SHP77 (cell line): Measurements from ENCODE around the gene PJA1.
A peak's percentile ranks its signal among the peaks of the same experiment; 100 is the strongest.

Experiments
- DNase-seq, 2 experiments: peaks; one replicate each; lab custom pipeline; 2025; lab: John Stamatoyannopoulos, UW

Gene PJA1, protein sequence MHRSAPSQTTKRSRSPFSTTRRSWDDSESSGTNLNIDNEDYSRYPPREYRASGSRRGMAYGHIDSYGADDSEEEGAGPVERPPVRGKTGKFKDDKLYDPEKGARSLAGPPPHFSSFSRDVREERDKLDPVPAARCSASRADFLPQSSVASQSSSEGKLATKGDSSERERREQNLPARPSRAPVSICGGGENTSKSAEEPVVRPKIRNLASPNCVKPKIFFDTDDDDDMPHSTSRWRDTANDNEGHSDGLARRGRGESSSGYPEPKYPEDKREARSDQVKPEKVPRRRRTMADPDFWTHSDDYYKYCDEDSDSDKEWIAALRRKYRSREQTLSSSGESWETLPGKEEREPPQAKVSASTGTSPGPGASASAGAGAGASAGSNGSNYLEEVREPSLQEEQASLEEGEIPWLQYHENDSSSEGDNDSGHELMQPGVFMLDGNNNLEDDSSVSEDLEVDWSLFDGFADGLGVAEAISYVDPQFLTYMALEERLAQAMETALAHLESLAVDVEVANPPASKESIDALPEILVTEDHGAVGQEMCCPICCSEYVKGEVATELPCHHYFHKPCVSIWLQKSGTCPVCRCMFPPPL

DNA sequence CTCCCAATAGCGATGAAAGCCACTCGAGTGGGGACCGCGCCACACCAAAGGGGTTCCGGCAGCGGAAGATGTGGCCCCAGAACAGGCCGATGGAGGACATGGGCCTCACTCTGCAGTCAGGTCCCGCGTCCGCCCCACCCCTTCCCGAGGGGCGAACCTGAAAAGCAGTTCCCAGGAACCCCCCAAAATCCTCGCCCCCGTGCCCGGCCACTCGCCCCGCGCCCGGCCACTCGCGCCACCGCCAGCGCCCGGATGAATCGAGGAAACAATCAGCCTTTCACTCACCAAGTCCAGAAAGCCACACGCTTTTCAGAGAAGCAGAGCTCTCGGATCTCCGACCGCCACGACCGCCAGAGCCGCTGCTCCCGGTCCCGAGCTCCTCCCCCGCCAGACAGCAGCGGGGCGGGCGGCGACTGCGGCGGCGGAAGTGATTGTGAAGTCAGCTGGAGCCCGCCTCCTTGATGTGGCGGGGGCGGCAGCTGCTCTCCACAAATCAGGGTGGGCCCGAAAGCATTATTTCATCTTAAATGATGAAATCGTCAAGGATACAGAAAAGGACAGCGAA, at the start of gene PJA1:
Gene PJA1 (minus strand): TSS at position 367 of the 565 bp plus-strand sequence. CDS start 2,380 bp downstream, outside the sequence.
- peak; percentile 40 to 61 for DNase-seq

GRCh38 chrX:69214463-69214862, 49.2 kb upstream of the PJA1 start:
- no peak for DNase-seq

DNA sequence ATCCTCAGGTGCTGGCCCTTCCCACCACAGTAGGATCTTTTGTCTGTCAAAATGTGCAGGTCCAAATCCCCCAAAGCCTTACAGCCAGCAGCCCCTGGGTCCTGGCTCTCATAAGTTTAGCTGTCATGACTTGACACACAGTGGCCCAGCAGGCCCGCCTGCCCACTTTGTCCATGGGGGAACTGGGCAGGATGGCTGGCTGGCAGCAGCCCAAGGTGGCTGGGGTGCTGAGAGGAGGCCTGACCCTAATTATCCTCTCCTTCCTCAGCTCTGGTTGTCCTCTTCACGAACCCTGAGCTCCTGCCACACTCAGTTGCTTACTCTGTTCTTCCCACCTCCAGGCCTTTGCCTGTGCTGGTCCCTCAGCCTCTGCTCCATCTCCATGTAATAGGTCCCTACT, 46.4 kb upstream of the PJA1 start:
- DNase-seq = no peak

- no peak for DNase-seq
These were observed 45.3 kb upstream of the PJA1 start for GRCh38 chrX:69210581-69210980.

- DNase-seq = no peak
These were observed 42.0 kb upstream of the PJA1 start for GRCh38 chrX:69207216-69207615.

DNA sequence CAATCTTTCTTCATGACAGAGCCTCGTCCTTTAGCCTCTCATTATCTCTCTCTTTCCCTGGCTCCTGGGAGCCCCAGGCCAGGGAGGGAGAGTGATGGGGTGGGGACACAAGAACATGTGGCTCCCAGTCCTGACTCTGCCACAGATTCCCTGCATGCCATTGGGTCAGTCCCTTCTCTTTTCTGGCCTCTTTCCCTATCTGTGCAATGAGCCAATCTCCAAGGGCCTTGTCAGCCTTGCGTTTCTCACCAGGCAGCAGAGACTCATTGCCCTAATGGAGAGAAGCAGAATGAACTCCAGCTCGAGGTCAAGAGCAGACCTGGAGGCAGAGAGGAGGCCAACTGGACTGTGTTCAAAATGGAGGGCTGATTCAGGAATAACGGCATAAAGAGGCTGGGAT, 38.4 kb upstream of the PJA1 start:
- DNase-seq = no peak

- DNase-seq = no peak
These were observed 32.4 kb upstream of the PJA1 start for GRCh38 chrX:69197690-69198089.

DNA sequence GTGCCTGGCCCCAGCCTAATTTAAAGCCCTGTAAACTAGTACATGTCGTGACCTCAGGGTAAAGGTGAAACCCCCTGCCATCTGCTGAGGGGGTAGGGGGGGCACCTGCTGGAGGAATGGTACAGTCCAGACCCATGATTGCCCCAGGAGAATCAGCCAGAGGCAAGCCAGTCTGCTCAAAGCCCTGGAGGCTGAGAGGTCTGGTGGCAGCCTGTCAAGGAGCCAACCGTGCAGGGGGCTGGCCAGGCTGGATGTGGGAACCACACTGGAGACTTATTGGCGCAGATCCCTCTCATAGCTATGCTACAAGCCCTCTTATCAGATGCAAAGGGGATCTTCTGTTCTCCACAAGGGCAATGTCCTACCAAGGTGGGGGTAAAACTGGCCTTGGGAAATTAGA, 31.4 kb upstream of the PJA1 start:
- DNase-seq = no peak

DNA sequence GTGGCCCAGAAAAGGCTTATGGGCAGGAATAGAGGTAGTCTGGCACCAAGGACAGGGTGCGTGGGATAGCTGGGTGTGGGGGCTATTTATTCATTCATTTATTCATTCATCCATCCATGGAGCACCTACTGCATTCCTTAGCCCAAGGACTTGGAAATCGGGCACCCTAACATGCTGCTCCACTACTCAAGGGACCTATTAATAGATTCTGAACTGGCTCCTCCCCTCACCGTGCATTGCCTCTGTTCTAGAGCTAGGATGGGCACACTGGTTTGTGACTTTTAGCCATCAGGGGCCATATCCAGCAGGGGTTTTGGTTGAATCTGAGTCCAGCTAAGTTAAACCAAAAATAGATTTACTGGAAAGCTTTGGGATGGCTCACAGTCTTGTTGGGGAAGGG, 30.6 kb upstream of the PJA1 start:
- DNase-seq = no peak

DNA sequence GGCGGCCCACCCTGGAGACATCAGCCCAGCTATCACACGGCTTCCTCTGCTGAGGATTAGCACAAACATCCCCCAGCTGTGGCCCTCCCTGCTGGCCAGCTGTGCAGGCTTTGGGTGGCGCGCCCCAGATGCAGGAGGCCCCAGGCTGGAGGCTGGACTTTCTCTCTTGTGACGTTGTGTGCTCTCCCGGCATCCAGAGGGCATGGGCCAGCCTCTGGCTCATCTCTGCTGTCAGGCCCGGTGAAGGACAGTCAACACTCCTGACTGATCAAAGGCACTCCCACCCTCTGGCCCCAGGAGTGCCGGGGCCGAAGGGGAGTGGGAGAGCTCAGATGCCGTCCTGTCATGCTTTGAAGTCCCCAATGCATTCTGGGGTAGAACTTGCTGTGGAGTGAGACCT, 29.9 kb upstream of the PJA1 start:
- no peak for DNase-seq

- DNase-seq = no peak
These were observed 27.4 kb upstream of the PJA1 start for GRCh38 chrX:69192603-69193002.

DNA sequence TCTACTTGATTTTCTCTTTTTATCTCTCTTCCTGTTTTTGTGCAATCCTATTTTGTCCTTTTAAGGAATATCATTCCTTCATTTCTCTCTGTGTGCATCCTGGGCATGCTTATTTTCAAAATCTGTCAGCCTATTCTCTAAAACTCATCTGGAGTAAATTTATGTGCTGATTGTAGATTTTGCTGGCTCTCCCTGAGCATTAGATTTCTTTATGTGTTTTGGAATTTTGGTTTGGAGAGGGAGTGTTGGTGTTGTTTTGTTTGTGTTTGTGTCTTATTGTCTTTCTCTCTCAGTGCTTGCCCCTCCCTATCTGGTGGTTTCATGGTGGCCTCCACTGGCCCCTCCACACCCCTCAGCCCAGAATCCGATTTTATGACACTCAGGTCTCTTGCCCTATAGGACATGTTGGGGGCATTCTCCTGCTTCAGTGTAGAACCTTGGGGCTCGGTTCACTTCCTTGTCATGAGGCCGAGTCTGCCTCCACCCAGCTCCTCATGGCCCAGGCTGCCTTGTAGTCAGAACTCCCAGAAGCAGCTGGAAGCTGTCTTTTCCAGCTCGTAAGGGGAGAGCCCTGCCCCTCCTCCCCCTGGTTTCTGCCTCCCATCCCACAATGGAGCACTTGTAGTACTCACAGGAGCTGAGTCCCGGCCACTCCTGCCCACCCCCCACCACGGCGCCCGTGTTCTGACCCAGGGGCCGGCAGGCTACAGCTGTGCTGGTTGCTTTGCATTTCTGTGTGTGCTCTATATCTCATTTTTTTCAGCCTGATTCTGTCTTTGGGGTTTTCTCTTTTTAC, 24.5 kb upstream of the PJA1 start:
- no peak for DNase-seq

GRCh38 chrX:69186651-69187050, 21.4 kb upstream of the PJA1 start:
- no peak for DNase-seq

DNA sequence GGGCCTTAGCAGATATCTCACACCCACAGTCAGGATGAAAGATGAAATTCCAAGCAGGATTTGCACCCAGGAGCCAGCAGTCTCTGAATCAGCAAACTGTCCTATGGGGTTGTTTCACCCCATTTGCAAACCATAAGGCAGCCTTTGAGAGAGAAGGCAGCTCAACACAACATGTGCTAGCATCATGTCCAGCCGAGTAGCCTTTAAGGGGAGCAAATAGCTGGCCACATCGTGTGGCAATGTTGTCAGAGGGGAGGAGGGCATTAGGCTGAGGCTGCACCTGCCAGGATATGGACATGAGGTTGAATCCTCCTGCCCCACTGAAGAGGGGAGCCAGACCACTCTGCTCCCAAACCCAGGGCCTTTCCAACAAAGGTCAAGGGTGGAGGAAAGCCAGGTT, 20.6 kb upstream of the PJA1 start:
- DNase-seq = no peak

DNA sequence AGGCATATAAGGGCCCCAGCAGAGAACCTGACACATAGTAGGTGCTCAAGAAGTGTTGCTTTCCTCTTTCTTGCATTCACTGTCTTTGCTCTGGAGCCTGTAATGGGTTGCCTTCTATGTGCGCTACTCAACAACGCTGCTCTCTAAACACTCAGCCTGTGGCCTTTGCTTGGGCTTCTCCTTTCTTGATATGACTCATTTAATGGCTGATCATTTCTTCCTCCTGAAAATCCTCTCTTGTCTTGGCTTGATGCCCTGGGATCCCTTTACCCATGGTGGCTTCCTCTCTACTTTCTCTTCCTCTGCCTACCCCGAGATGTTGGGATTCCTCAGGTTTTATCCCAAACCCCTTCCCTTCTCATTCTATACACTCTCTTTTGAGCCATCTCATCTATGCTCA, 19.9 kb upstream of the PJA1 start:
- no peak for DNase-seq

- no peak for DNase-seq
These were observed 17.6 kb upstream of the PJA1 start for GRCh38 chrX:69182818-69183380.

- peak; percentile 55 to 66 for DNase-seq
These were observed 14.2 kb upstream of the PJA1 start for GRCh38 chrX:69179380-69179911.

- DNase-seq = no peak
These were observed 13.3 kb upstream of the PJA1 start for GRCh38 chrX:69178592-69178991.

GRCh38 chrX:69177511-69178162, 12.4 kb upstream of the PJA1 start:
- DNase-seq = no peak

- no peak for DNase-seq
These were observed 10.8 kb upstream of the PJA1 start for GRCh38 chrX:69176053-69176452.

GRCh38 chrX:69173906-69174305, 8.7 kb upstream of the PJA1 start:
- DNase-seq = no peak
